HL-60 (cell line): ENCODE results near the gene VTCN1.

Experiments
- CTCF ChIP-seq: IDR thresholded peaks from one replicate; pipeline ENCODE4 v1.5.1; 2011; ENCODE audit warnings: low read length, control low read depth, inconsistent platforms; ENCODE audit not compliant: insufficient read depth
- REST ChIP-seq: IDR thresholded peaks from 2 replicates; pipeline ENCODE4 v1.6.1; 2012; ENCODE audit warnings: low read depth; ENCODE audit not compliant: insufficient replicate concordance

GRCh38 chr1:117239467-117239866, 28.7 kb upstream of the VTCN1 start:
- TF ChIP-seq CTCF (no peak), REST (no peak)
